D721Med (cell line): ENCODE measurements around the gene METTL24.
"Not testable (repeated sequence)": the region's sequence is repeated elsewhere in the genome, so short reads cannot be mapped to it uniquely, and the experiment has no call there.

Source experiments
- DNase-seq: peaks from one replicate; pipeline ENCODE4 v3.0.0; 2011; ENCODE audit warnings: low spot score; ENCODE audit not compliant: insufficient read length
- FAIRE-seq: peaks from 2 replicates; lab custom pipeline; 2011; peaks lifted over from hg19 to GRCh38; lab: Jason Lieb, UNC
- CTCF ChIP-seq: IDR thresholded peaks from 2 replicates; pipeline ENCODE4 v1.5.1; 2012; ENCODE audit warnings: mild to moderate bottlenecking, control low read depth; ENCODE audit not compliant: insufficient read depth; ENCODE audit errors: missing control alignments

Gene METTL24

GRCh38 chr6:110287462-110288341, 70.4 kb downstream of the METTL24 start:
- FAIRE-seq = no peak
- no peak for DNase-seq
- TF ChIP-seq CTCF = no peak

GRCh38 chr6:110285306-110286060, 72.7 kb downstream of the METTL24 start:
- FAIRE-seq = no peak
- no peak for DNase-seq
- no peak for TF ChIP-seq CTCF

GRCh38 chr6:110284855-110285254, 73.3 kb downstream of the METTL24 start:
- TF ChIP-seq CTCF = no peak
- FAIRE-seq (no peak), DNase-seq (no peak)

- FAIRE-seq (no peak), DNase-seq (no peak)
- no peak for TF ChIP-seq CTCF
Observed at GRCh38 chr6:110283657-110284056, 74.5 kb downstream of the METTL24 start.

- no peak for TF ChIP-seq CTCF
- DNase-seq = no peak
- no peak for FAIRE-seq
Observed at GRCh38 chr6:110282412-110282811, 75.7 kb downstream of the METTL24 start.

GRCh38 chr6:110277100-110277665, 81.0 kb downstream of the METTL24 start:
- no peak for TF ChIP-seq CTCF
- DNase-seq (no peak), FAIRE-seq (no peak)

GRCh38 chr6:110272781-110273180, 85.4 kb downstream of the METTL24 start:
- not testable (repeated sequence) for FAIRE-seq, DNase-seq
